Fibroblast of mammary gland (primary cell): ENCODE results near the gene EPHA7.
A peak's percentile ranks its signal among the peaks of the same experiment; 100 is the strongest.

Source experiments
- DNase-seq: peaks from one replicate; pipeline ENCODE4 v3.0.0-alpha.2; 2010; ENCODE audit warnings: low read depth
- H3K4me3 ChIP-seq: 2 replicates; pipeline ENCODE4 v1.5.1; 2011; ENCODE audit warnings: low read depth, mild to moderate bottlenecking, low read length, moderate library complexity; ENCODE audit not compliant: control insufficient read depth
- TF ChIP-seq, protein P1 (sequence below): conservative IDR thresholded peaks from 2 replicates; pipeline ENCODE4 v1.5.1; 2011; ENCODE audit warnings: low read depth, low read length, inconsistent platforms; ENCODE audit not compliant: control insufficient read depth, insufficient read depth

Gene EPHA7

DNA sequence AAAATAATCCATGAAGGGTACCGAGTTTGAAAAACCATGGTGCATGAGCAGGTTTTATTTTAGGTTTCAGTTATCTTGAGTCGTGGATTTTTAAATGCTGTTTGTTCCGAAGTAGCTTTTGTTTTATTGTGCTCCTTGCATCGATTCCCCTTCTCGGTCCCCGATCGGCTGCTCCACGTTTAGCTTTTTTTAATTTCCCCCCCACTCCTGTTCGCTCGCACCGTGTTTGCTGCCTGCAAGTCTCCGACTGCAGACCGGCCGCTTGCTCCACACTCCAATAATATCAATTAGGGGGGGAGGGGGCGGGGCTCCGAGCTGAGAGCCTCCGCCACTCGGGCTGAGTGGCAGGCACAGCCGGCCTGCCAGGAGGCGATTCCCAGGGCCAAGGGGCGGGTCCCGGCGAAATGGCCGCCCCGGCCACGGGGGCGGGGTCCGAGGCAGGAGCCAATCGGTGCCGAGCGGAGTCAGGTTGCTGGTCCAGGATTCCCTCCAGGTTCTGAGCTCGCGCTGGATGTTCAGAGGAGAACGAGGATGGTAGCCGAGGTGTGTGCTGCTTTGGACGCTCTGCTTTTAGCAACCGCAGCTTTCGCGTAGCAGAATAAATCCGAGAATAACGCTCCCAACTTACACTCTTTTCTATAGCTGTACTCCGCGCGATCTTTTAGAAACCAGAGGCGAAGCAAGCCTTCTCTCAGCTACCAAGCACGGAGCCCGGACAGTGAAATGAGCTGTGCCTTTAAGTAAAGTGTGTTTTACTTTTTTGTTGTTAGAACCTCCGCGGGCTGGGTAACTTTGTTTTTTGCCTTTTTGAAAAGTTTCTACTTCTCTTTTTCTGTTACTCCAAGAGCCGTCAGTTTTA, at the start of gene EPHA7:
EPHA7 (minus strand) TSS at position 256 of the 859 bp plus-strand sequence; CDS start at position 38, 218 bp downstream.
- DNase-seq: peak; percentile 71
- TF ChIP-seq, protein P1, sequence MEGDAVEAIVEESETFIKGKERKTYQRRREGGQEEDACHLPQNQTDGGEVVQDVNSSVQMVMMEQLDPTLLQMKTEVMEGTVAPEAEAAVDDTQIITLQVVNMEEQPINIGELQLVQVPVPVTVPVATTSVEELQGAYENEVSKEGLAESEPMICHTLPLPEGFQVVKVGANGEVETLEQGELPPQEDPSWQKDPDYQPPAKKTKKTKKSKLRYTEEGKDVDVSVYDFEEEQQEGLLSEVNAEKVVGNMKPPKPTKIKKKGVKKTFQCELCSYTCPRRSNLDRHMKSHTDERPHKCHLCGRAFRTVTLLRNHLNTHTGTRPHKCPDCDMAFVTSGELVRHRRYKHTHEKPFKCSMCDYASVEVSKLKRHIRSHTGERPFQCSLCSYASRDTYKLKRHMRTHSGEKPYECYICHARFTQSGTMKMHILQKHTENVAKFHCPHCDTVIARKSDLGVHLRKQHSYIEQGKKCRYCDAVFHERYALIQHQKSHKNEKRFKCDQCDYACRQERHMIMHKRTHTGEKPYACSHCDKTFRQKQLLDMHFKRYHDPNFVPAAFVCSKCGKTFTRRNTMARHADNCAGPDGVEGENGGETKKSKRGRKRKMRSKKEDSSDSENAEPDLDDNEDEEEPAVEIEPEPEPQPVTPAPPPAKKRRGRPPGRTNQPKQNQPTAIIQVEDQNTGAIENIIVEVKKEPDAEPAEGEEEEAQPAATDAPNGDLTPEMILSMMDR: no peak
- H3K4me3 ChIP-seq: peak within 1 kb of the TSS; percentile 37

DNA sequence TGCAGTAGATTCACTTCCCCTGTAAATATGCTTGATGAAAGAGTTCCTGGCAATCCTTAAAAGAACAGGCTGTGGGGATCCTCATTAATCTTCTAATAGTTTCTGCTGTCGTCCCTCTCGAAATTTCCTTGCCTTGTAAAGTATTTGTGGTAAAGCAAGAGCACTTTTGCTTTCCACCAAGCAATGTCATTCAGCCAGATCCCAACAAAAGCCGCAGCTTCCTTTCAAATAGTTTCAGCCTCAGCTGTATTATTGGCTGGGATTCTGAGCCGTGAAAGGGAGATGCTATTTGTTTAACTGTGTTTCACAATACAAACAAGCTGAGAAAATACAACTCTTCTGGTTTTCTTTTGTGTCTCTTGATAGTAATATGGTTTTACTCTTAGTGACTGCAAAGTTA, 48.9 kb upstream of the EPHA7 start:
- TF ChIP-seq, protein P1: no peak
- H3K4me3 ChIP-seq: no peak overlapping the region
- DNase-seq: no peak

DNA sequence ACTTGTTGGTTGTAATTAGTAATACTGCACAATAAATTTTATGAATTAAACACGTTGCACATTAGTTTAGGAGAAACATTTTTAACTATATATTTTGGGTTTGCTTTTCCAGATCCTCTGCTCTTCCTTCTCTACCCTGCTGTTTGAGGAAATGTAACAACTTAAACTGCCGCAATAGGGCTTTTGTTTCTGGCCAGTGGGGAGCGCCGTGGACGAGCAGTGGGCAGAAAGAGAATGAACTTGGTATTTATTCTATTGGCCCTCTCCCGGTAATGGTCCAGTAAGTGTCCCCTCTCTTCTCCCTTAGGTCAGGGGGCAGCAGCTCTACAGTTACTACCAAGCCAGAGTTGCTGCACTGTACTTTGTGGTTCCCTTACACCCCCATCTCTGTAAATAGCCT, 35.2 kb upstream of the EPHA7 start:
- no peak for DNase-seq
- TF ChIP-seq, protein P1: no peak
- no peak overlapping the region for H3K4me3 ChIP-seq

DNA sequence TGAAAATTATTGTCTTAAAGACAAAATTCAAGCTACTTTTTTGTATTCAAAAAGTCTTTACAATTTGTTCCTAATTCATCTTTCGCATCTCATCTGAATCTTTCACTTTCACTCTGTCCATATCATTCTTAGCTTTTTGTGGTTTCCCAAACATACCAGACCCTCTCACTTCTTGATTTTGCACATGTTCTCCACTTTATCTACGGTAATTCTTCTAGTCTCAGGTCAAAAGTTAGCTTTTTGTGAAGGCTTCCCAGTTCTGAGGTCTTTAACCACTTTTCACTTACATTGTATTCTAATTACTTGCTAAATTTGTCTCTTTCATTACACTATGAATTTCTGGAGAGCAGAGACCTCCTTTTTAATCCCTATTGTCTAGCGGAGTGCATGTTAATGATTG, 34.6 kb upstream of the EPHA7 start:
- no peak for DNase-seq
- no peak overlapping the region for H3K4me3 ChIP-seq
- TF ChIP-seq, protein P1: no peak

DNA sequence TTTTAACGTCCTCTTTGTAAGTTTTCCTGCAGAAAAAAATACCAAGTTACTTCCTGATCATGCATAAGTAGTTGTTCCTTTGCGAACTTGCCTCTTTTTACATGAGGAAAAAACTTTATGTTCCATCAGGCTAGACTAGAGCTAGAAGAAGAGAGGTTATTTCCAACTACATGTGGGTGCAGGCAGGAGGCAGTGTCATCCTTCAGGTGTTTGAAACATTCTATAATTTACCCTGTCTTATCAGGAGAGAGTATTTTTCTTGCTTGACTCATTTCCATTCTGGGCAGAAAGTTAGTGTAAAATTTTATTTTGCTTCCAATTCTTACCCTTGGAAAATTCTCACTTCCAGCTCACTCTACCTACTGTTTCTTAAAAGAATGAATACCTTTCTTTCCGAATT, 28.5 kb upstream of the EPHA7 start:
- TF ChIP-seq, protein P1: no peak
- H3K4me3 ChIP-seq: no peak overlapping the region
- no peak for DNase-seq

DNA sequence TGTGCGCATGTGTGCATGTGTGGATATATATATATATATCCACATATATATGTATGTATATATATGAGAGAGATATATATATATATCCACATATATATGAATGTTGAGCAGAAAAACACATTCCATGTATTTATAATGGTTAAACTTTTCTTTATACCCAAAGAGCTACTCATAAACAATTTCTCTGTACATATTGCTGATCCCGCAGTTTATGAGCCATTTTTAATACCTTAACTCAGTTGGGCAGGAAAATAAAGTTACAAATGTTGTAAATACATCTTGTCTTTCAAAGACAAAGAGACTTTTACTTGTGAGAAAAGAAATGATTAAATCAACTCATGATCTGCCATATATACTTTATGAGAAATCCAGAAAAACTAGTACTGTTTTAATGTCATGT, 18.1 kb upstream of the EPHA7 start:
- TF ChIP-seq, protein P1: no peak
- no peak for DNase-seq
- H3K4me3 ChIP-seq: no peak overlapping the region

DNA sequence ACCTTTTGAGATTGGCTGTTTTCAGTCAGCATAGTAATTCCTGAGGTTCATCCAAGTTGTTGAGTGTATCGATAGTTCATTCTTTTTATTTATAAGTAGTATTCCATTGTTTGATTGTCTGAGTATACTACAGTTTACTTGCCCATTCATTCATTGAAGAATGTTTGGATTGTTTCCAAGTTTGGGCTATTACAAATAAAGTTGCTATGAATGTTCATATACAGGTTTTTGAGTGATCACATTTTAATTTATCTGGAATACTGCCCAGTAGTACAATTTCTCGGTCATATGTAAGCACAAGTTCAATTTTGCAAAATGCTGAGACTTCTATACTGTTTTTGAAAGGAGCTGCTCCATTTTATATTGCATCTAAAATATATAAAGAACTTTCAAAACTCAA, 14.2 kb upstream of the EPHA7 start:
- TF ChIP-seq, protein P1: no peak
- DNase-seq: no peak
- no peak overlapping the region for H3K4me3 ChIP-seq
